ENCODE measurements around the gene ACCSL.

DNA sequence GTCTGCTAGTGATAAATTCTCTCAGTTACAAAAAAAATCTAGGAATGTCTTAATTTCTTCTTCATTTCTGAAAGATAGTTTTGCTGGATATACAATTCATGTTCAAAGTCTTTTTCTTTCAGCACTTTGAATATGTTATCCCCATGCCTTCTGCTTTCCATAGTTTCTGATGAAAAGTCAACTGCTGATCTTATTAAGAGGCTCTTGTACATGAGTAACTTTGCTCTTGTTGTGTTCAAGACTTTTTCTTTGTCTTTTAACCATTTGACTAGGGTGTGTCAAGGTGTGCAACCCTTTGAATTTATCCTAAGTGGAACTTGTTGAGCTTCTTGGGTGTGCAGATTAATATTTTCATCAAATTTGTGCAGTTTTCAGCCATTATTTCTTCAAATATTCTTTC, 22.1 kb upstream of the ACCSL start:
- no peak for TF ChIP-seq POLR2AphosphoS5 (IDR thresholded peaks at IDR 0.05; ENCODE audit: insufficient read depth in 1 of 2, low read depth in 1 of 2)
- TF ChIP-seq, protein P1, sequence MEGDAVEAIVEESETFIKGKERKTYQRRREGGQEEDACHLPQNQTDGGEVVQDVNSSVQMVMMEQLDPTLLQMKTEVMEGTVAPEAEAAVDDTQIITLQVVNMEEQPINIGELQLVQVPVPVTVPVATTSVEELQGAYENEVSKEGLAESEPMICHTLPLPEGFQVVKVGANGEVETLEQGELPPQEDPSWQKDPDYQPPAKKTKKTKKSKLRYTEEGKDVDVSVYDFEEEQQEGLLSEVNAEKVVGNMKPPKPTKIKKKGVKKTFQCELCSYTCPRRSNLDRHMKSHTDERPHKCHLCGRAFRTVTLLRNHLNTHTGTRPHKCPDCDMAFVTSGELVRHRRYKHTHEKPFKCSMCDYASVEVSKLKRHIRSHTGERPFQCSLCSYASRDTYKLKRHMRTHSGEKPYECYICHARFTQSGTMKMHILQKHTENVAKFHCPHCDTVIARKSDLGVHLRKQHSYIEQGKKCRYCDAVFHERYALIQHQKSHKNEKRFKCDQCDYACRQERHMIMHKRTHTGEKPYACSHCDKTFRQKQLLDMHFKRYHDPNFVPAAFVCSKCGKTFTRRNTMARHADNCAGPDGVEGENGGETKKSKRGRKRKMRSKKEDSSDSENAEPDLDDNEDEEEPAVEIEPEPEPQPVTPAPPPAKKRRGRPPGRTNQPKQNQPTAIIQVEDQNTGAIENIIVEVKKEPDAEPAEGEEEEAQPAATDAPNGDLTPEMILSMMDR (IDR thresholded peaks at IDR 0.05), result no peak
